Sciatic nerve (tissue), 1 donor: Measurements from ENCODE around the gene RHOD. TPM values are rescaled to one million over a fixed set of nuclear protein-coding genes. Genes with fewer than 3 reads are reported as not detected.

Experiments used
- microRNA-seq: library from miRNA; unstranded; fragments of <30 nt; microRNA quantifications from one replicate; pipeline ENCODE4 v1.2.0, GENCODE V29; 2020
- total RNA-seq: library from RNA; stranded (reverse); fragmentation: NEBNext Ultra II Directional; extraction: Animal tissue kit (Norgen Biotek cat#: 25700); gene quantifications from one replicate; pipeline ENCODE4 v1.2.1, GENCODE V29; 2021
- donor health status: DM: no; HTN: no; CAD: no.

RHOD gene
- total RNA-seq, 1 donor from 2014 or later: 10.3 TPM

Small RNAs within 50 kb of the gene (microRNA-seq; reads per million reads assigned to microRNA genes)
- gene MIR6860: not detected

Other genes starting within 250 kb of the RHOD start
- gene RCE1, start 213.4 kb upstream of the RHOD start, total RNA-seq: 16.6 TPM
- gene LRFN4, start 199.8 kb upstream of the RHOD start, total RNA-seq: 14.5 TPM
- gene PC, start 98.5 kb upstream of the RHOD start, total RNA-seq: 103 TPM
- not detected for gene C11orf86, start 81.5 kb upstream of the RHOD start, total RNA-seq
- gene SYT12, start 33.7 kb upstream of the RHOD start, total RNA-seq: 0.71 TPM
- gene KDM2A, start 62.4 kb downstream of the RHOD start, total RNA-seq: 92.8 TPM
- 61.7 TPM for gene GRK2, start 209.6 kb downstream of the RHOD start, total RNA-seq
- gene ANKRD13D, start 232.5 kb downstream of the RHOD start, total RNA-seq: 69.7 TPM
- 40.7 TPM for gene SSH3, start 246.7 kb downstream of the RHOD start, total RNA-seq